ENCODE results near the gene PHTF2. TPM values are rescaled to one million over a fixed set of nuclear protein-coding genes. Genes with fewer than 3 reads are reported as not detected.

PHTF2 gene
- total RNA-seq, 1 donor from 2014 or later = 27.0 TPM

DNA sequence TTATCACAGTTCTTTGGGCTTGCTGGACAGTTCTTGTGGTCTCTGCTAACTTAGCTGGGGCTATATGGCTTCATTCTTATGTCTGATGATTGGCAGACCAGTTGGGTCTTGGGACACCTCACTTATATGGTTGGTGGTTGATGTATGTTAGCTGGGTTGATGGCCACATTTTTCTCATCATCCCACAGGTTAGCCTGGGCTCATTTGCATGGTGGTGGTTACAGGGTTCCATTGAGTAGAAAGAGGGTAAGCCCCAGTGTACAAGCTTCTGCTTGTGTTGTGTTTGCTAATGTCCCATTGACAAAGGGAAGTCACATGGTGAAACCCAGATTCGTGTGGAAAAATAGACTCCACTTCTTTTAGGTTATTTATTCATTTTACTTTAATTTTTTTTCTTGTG, 41.0 kb upstream of the PHTF2 start:
- no peaks in the 10 kb centered on the region for H3K27me3 Mint-ChIP-seq (ENCODE audit: low read depth, unreplicated experiment)
- Histone ChIP-seq H3K4me3 (ENCODE audit: insufficient read depth, low read depth, low read length) (no peak overlapping the region), H3K4me2 (ENCODE audit: low read length) (no peak overlapping the region), H2AFZ (ENCODE audit: low read depth, low read length) (no peak overlapping the region), H3K36me3 (ENCODE audit: insufficient read depth, low read length) (peaks cover 3% of the 10 kb centered on the region), H3K27ac (ENCODE audit: low read depth, low read length) (no peak overlapping the region), H3K79me2 (ENCODE audit: insufficient read depth, low read length) (peaks cover 41% of the 10 kb centered on the region), H3K9me3 (ENCODE audit: insufficient read depth, low read depth, low read length) (no peaks in the 10 kb centered on the region), H3K27me3 (ENCODE audit: insufficient read depth, low read length) (no peaks in the 10 kb centered on the region), H4K20me1 (ENCODE audit: insufficient read depth, low read length) (peaks cover 18% of the 10 kb centered on the region), H3K9ac (ENCODE audit: low read length) (no peak overlapping the region), H3K4me1 (ENCODE audit: insufficient read depth, low read length) (no peaks in the 10 kb centered on the region)
- H3K4me3 Mint-ChIP-seq (ENCODE audit: unreplicated experiment) = no peak overlapping the region
- no peak overlapping the region for H3K27ac Mint-ChIP-seq (ENCODE audit: unreplicated experiment)
- H3K36me3 Mint-ChIP-seq (ENCODE audit: low read depth, unreplicated experiment) = no peaks in the 10 kb centered on the region
- no peaks in the 10 kb centered on the region for H3K9me3 Mint-ChIP-seq (ENCODE audit: unreplicated experiment)
- H3K4me1 Mint-ChIP-seq (ENCODE audit: low read depth, unreplicated experiment) = peaks cover 1% of the 10 kb centered on the region
- TF ChIP-seq EZH2 (IDR thresholded peaks at IDR 0.05; ENCODE audit: insufficient read depth, low read length) = no peak
- TF ChIP-seq, protein P1, sequence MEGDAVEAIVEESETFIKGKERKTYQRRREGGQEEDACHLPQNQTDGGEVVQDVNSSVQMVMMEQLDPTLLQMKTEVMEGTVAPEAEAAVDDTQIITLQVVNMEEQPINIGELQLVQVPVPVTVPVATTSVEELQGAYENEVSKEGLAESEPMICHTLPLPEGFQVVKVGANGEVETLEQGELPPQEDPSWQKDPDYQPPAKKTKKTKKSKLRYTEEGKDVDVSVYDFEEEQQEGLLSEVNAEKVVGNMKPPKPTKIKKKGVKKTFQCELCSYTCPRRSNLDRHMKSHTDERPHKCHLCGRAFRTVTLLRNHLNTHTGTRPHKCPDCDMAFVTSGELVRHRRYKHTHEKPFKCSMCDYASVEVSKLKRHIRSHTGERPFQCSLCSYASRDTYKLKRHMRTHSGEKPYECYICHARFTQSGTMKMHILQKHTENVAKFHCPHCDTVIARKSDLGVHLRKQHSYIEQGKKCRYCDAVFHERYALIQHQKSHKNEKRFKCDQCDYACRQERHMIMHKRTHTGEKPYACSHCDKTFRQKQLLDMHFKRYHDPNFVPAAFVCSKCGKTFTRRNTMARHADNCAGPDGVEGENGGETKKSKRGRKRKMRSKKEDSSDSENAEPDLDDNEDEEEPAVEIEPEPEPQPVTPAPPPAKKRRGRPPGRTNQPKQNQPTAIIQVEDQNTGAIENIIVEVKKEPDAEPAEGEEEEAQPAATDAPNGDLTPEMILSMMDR (IDR thresholded peaks at IDR 0.05; ENCODE audit: insufficient read depth, low read depth, low read length) = no peak
- FAIRE-seq (no peak), DNase-seq (ENCODE audit: low read depth) (no peak)

- Histone ChIP-seq H2AFZ (ENCODE audit: low read depth, low read length) (no peak overlapping the region), H3K9me3 (ENCODE audit: insufficient read depth, low read depth, low read length) (no peaks in the 10 kb centered on the region), H3K27ac (ENCODE audit: low read depth, low read length) (no peak overlapping the region), H3K4me2 (ENCODE audit: low read length) (no peak overlapping the region), H4K20me1 (ENCODE audit: insufficient read depth, low read length) (peaks cover 21% of the 10 kb centered on the region), H3K9ac (ENCODE audit: low read length) (no peak overlapping the region), H3K36me3 (ENCODE audit: insufficient read depth, low read length) (no peaks in the 10 kb centered on the region), H3K4me1 (ENCODE audit: insufficient read depth, low read length) (no peaks in the 10 kb centered on the region), H3K4me3 (ENCODE audit: insufficient read depth, low read depth, low read length) (no peak overlapping the region), H3K27me3 (ENCODE audit: insufficient read depth, low read length) (no peaks in the 10 kb centered on the region), H3K79me2 (ENCODE audit: insufficient read depth, low read length) (peaks cover 47% of the 10 kb centered on the region)
- TF ChIP-seq, protein P1 (IDR thresholded peaks at IDR 0.05; ENCODE audit: insufficient read depth, low read depth, low read length) = peak; percentile 94
- TF ChIP-seq EZH2 (IDR thresholded peaks at IDR 0.05; ENCODE audit: insufficient read depth, low read length) = no peak
- Mint-ChIP-seq H3K9me3 (ENCODE audit: unreplicated experiment) (no peaks in the 10 kb centered on the region), H3K4me1 (ENCODE audit: low read depth, unreplicated experiment) (peaks cover 2% of the 10 kb centered on the region), H3K27me3 (ENCODE audit: low read depth, unreplicated experiment) (no peaks in the 10 kb centered on the region), H3K36me3 (ENCODE audit: low read depth, unreplicated experiment) (no peaks in the 10 kb centered on the region), H3K27ac (ENCODE audit: unreplicated experiment) (no peak overlapping the region), H3K4me3 (ENCODE audit: unreplicated experiment) (no peak overlapping the region)
- DNase-seq (ENCODE audit: low read depth) (peak; percentile 34), FAIRE-seq (peak; percentile 92)
These were observed 39.2 kb upstream of the PHTF2 start for GRCh38 chr7:77759294-77759889.

DNA sequence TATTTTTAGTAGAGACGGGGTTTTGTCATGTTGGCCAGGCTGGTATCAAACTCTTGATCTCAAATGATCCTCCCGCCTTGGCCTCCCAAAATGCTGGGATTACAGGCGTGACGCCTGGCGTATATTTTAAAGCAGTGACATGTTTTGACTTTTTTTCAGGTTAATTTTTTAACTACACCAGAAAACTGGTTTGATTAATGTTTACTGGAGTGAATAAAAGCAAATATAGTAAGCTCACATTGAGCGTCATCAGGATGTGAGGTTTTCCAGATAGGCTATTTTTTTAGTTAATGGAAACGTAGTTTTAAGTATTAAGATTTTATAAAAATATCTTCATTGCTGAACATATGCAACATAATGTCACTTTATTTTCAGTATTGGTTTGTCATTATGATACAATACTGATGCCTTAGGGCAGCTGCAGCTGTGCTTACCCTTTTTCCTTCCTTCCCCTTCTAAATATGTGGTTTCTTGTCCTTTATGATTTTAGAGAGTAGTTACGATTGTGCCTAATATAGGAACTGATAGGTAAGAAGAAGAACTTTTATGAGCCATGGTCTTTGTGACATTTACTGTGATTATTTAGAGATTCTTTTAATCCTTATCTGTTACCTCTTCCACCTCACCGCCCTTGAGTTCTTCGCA, 37.6 kb upstream of the PHTF2 start:
- H3K27ac ChIP-seq (ENCODE audit: low read depth, low read length) = no peak overlapping the region
- H3K4me2 ChIP-seq (ENCODE audit: low read length) = no peak overlapping the region
- peaks cover 44% of the 10 kb centered on the region for H3K79me2 ChIP-seq (ENCODE audit: insufficient read depth, low read length)
- no peak overlapping the region for H2AFZ ChIP-seq (ENCODE audit: low read depth, low read length)
- H3K4me1 Mint-ChIP-seq (ENCODE audit: low read depth, unreplicated experiment) = peaks cover 5% of the 10 kb centered on the region
- H3K4me3 ChIP-seq (ENCODE audit: insufficient read depth, low read depth, low read length) = no peak overlapping the region
- H3K27me3 Mint-ChIP-seq (ENCODE audit: low read depth, unreplicated experiment) = no peaks in the 10 kb centered on the region
- no peaks in the 10 kb centered on the region for H3K9me3 ChIP-seq (ENCODE audit: insufficient read depth, low read depth, low read length)
- no peak for TF ChIP-seq EZH2 (IDR thresholded peaks at IDR 0.05; ENCODE audit: insufficient read depth, low read length)
- TF ChIP-seq, protein P1 (IDR thresholded peaks at IDR 0.05; ENCODE audit: insufficient read depth, low read depth, low read length) = no peak
- no peaks in the 10 kb centered on the region for H3K27me3 ChIP-seq (ENCODE audit: insufficient read depth, low read length)
- H3K4me3 Mint-ChIP-seq (ENCODE audit: unreplicated experiment) = no peak overlapping the region
- peaks cover 16% of the 10 kb centered on the region for H4K20me1 ChIP-seq (ENCODE audit: insufficient read depth, low read length)
- H3K9me3 Mint-ChIP-seq (ENCODE audit: unreplicated experiment) = no peaks in the 10 kb centered on the region
- no peaks in the 10 kb centered on the region for H3K36me3 ChIP-seq (ENCODE audit: insufficient read depth, low read length)
- FAIRE-seq = no peak
- no peak overlapping the region for H3K9ac ChIP-seq (ENCODE audit: low read length)
- DNase-seq (ENCODE audit: low read depth) = no peak
- H3K36me3 Mint-ChIP-seq (ENCODE audit: low read depth, unreplicated experiment) = no peaks in the 10 kb centered on the region
- no peaks in the 10 kb centered on the region for H3K4me1 ChIP-seq (ENCODE audit: insufficient read depth, low read length)
- no peak overlapping the region for H3K27ac Mint-ChIP-seq (ENCODE audit: unreplicated experiment)

Data from astrocyte (in vitro differentiated cells and primary cell).